22Rv1 (cell line): ENCODE data around the gene ITPRIPL2.

ENCODE experiments used
- H3K27ac ChIP-seq: fragments of 450-650 bp; 2 replicates; pipeline ENCODE4 v1.5.1; 2017
- CTCF ChIP-seq: fragments of 450-650 bp; IDR thresholded peaks from 2 replicates; pipeline ENCODE4 v1.5.1; 2017; ENCODE audit warnings: mild to moderate bottlenecking
- ZFX ChIP-seq: fragments of 450-650 bp; IDR thresholded peaks from 2 replicates; pipeline ENCODE4 v1.6.1; 2017; ENCODE audit warnings: antibody characterized with exemption, borderline replicate concordance

Gene ITPRIPL2

GRCh38 chr16:19075511-19075910 lies 38.3 kb upstream of the ITPRIPL2 start:
- H3K27ac ChIP-seq, result peak overlapping the region; percentile 71; the same call in 1 of the 2 replicates

DNA sequence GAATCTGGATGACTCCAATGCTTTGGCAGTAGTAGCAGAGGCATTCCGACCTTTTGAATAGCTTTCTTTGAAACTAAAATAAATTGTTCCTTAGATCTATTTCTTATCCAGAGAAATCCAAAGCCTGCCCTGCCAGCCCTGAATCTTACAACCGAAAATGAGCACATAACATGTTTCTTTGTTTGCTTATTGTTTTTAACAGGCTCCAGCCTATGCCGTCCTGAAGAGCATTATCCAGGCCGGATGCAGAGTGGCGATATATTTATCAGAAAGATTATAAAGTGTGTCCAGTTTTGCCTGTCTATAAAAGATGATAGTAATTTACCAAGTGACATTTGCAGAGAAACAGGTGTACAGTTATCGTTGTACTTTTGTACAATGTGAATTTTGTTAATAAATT lies 35.9 kb upstream of the ITPRIPL2 start:
- H3K27ac ChIP-seq, result peak overlapping the region; percentile 71
- TF ChIP-seq ZFX (no peak), CTCF (no peak)

More at GRCh38 chr16:19075511-19075910, 38.3 kb upstream of the ITPRIPL2 start:
- no peak for TF ChIP-seq ZFX
- no peak for TF ChIP-seq CTCF

- no peak overlapping the region for H3K27ac ChIP-seq
- no peak for TF ChIP-seq CTCF
- TF ChIP-seq ZFX, result no peak
Measured at GRCh38 chr16:19083670-19084069, 30.1 kb upstream of the ITPRIPL2 start.

GRCh38 chr16:19084139-19084538 lies 29.6 kb upstream of the ITPRIPL2 start:
- TF ChIP-seq ZFX (no peak), CTCF (no peak)
- no peak overlapping the region for H3K27ac ChIP-seq

- TF ChIP-seq CTCF, result no peak
- no peak for TF ChIP-seq ZFX
- H3K27ac ChIP-seq, result no peak overlapping the region
Measured at GRCh38 chr16:19084879-19085278, 28.9 kb upstream of the ITPRIPL2 start.

DNA sequence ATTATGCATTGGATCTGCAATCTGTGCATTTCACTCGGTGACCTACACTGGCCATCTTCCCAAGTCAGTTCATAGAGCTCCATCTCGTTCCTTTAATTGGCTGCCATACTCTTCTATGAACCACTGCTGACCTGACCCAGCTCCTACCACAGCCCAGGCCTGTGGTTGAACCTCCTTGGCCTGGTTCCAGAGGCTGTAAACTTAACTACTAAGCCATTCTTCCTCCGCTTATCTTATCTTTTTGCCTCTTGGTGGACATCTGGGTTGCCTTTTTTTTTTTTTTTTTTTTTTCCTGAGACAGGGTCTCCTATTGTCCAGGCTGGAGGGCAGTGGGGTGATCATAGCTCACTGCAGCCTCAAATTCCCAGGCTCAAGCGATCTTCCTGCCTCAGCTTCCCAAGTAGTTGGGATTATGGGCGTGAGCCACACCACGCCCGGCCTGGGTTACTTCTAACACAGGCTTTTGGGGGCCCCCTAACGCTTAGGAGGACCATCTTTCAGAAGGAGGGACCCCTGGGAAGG lies 28.0 kb upstream of the ITPRIPL2 start:
- TF ChIP-seq CTCF, result no peak
- no peak for TF ChIP-seq ZFX
- H3K27ac ChIP-seq, result no peak overlapping the region

DNA sequence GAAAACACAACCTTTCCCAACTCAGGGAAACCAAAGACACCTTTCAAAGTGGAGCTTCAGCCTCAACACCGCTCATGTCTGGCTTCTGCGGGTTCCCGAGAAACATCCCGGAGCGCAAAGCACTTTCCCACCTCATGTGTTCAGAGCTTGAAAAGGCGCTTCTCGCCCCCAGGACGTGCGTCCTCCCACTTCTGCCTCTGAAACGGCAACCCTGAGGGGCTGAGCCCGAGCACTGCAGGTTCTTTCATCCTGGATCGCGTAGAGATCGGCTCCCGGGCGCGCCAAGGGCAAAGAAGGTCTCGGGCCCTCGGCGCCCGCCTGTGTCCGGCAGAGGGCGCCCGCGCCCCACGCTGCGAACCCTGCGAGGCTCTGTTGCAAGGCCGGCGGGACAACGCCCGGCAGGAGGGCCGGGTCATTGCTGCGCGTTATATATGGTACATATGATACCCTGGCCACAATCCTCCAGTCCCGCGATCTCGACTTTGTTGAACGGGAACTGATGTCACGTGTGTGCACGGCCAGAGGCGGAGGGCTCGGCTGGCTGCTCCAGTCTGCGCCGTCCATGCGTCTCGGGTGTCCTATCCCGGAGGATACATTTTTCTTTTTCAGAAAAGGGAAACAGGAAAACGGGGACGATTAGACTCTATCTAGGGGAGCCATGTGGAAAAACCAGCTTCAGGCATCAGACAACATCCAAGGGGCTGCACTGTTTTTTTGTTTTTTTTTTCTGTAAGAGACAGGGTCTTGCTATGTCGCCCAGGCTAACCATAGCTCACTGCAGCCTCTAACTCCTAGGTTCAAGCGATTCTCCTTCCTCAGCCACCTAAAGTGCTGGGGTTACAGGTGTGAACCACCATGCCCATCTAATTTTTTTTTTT lies 27.2 kb upstream of the ITPRIPL2 start:
- TF ChIP-seq ZFX (no peak), CTCF (peak; percentile 99)
- H3K27ac ChIP-seq, result no peak overlapping the region
